ENCODE results near the gene TUBB4B. TPM values are rescaled to one million over a fixed set of nuclear protein-coding genes. Genes with fewer than 3 reads are reported as not detected.

TUBB4B gene
- total RNA-seq, 1 donor from 2014 or later = 329 TPM

Other genes starting within 250 kb of the TUBB4B start
- gene PAXX, start 248.9 kb upstream of the TUBB4B start, total RNA-seq = 82.6 and 84.9 TPM in 2 replicates
- not detected in 2 replicates for gene CLIC3, start 244.7 kb upstream of the TUBB4B start, total RNA-seq
- 31.7 and 37.1 TPM in 2 replicates for gene ABCA2, start 213.1 kb upstream of the TUBB4B start, total RNA-seq
- gene FUT7, start 209.2 kb upstream of the TUBB4B start, total RNA-seq = 0.14 TPM in 1 of 2 replicates, not detected in the other
- gene NPDC1, start 195.1 kb upstream of the TUBB4B start, total RNA-seq = 54.7 and 61.1 TPM in 2 replicates
- gene ENTPD2, start 187.2 kb upstream of the TUBB4B start, total RNA-seq = not detected in 2 replicates
- gene SAPCD2, start 170.7 kb upstream of the TUBB4B start, total RNA-seq = 29.8 and 31.1 TPM in 2 replicates
- 2.6 and 2.9 TPM in 2 replicates for gene UAP1L1, start 163.8 kb upstream of the TUBB4B start, total RNA-seq
- gene MAN1B1, start 154.3 kb upstream of the TUBB4B start, total RNA-seq = 50.4 and 54.0 TPM in 2 replicates
- gene DPP7, start 126.6 kb upstream of the TUBB4B start, total RNA-seq = 37.9 and 46.5 TPM in 2 replicates
- 0.14 and 0.44 TPM in 2 replicates for gene GRIN1, start 102.1 kb upstream of the TUBB4B start, total RNA-seq
- 0.37 and 0.48 TPM in 2 replicates for gene LRRC26, start 71.2 kb upstream of the TUBB4B start, total RNA-seq
- not detected in 2 replicates for gene TMEM210, start 69.2 kb upstream of the TUBB4B start, total RNA-seq
- 69.3 and 71.7 TPM in 2 replicates for gene ANAPC2, start 52.7 kb upstream of the TUBB4B start, total RNA-seq
- 64.8 and 66.4 TPM in 2 replicates for gene SSNA1, start 52.6 kb upstream of the TUBB4B start, total RNA-seq
- 22.0 and 25.1 TPM in 2 replicates for gene TPRN, start 40.5 kb upstream of the TUBB4B start, total RNA-seq
- 45.0 and 49.7 TPM in 2 replicates for gene TMEM203, start 35.6 kb upstream of the TUBB4B start, total RNA-seq
- gene NDOR1, start 35.6 kb upstream of the TUBB4B start, total RNA-seq = 36.6 and 39.4 TPM in 2 replicates
- 9.7 and 10.1 TPM in 2 replicates for gene RNF208, start 19.0 kb upstream of the TUBB4B start, total RNA-seq
- gene CYSRT1, start 16.1 kb upstream of the TUBB4B start, total RNA-seq = 1.2 and 1.6 TPM in 2 replicates
- gene RNF224, start 13.8 kb upstream of the TUBB4B start, total RNA-seq = 0.16 TPM in 1 of 2 replicates, not detected in the other
- gene SLC34A3, start 10.4 kb upstream of the TUBB4B start, total RNA-seq = not detected in 2 replicates
- 0.26 TPM in 1 of 2 replicates, not detected in the other for gene STPG3, start 10.0 kb downstream of the TUBB4B start, total RNA-seq
- gene NELFB, start 14.0 kb downstream of the TUBB4B start, total RNA-seq = 76.7 and 79.0 TPM in 2 replicates
- gene TOR4A, start 36.4 kb downstream of the TUBB4B start, total RNA-seq = 0.75 and 0.86 TPM in 2 replicates
- gene NRARP, start 61.0 kb downstream of the TUBB4B start, total RNA-seq = 31.7 and 33.7 TPM in 2 replicates
- 15.1 and 17.6 TPM in 2 replicates for gene EXD3, start 181.9 kb downstream of the TUBB4B start, total RNA-seq
- 0.89 and 0.98 TPM in 2 replicates for gene NOXA1, start 182.1 kb downstream of the TUBB4B start, total RNA-seq
- gene ENTPD8, start 200.1 kb downstream of the TUBB4B start, total RNA-seq = 0.12 and 0.14 TPM in 2 replicates
- 64.4 and 65.3 TPM in 2 replicates for gene NSMF, start 218.0 kb downstream of the TUBB4B start, total RNA-seq